HCT116 (cell line): Measurements from ENCODE around the gene FBXO21. TPM values are rescaled to one million over a fixed set of nuclear protein-coding genes. Genes with fewer than 3 reads are reported as not detected.
A peak's percentile ranks its signal among the peaks of the same experiment; 100 is the strongest.

ENCODE experiments used
- ATAC-seq: fragments of 200-7000 bp; cut with Tn5 transposase; 2 replicates; pipeline ENCODE4 v1.9.1; 2020; ENCODE audit warnings: mild to moderate bottlenecking, moderate library complexity
- BruUV-seq: library from RNA; stranded (reverse); fragments of 400-500 nt; replicated peaks from 2 replicates; lab custom pipeline; 2021; lab: Mats Ljungman, UMichigan
- CTCF ChIA-PET: fragments of 300-600 bp; sonication (Branson Sonifier 250); formaldehyde crosslinking; loops from one replicate; lab custom pipeline; 2021; ENCODE audit warnings: antibody characterized with exemption; lab: Charles Lee
- POLR2A ChIA-PET: fragments of 300-600, 350-600 bp; sonication (Branson Sonifier 250); formaldehyde crosslinking; loops from one replicate; lab custom pipeline; 2021; ENCODE audit warnings: antibody characterized with exemption; lab: Charles Lee
- RAD21 ChIA-PET, 2 experiments: fragments of 300-600 bp; sonication (Branson Sonifier 250); formaldehyde crosslinking; loops; one replicate each; lab custom pipeline; 2023; ENCODE audit warnings: low total read pairs in 2 of 2; ENCODE audit not compliant: uncharacterized antibody in 2 of 2, unreplicated experiment in 2 of 2, low non-redundant PET in 1 of 2; lab: Charles Lee
- DNase-seq: peaks from one replicate; pipeline ENCODE4 v3.0.0-alpha.2; 2010; ENCODE audit warnings: low read depth, low spot score
- H2AFZ ChIP-seq: fragments of 200-600 bp; shearing (Covaris generic), sonication (generic); 2 replicates; pipeline ENCODE4 v1.6.1; 2017; ENCODE audit warnings: low read depth, mixed run types, mixed read lengths, antibody characterized with exemption, low read length; ENCODE audit not compliant: poor library complexity, severe bottlenecking
- H3K27ac ChIP-seq: 2 replicates; pipeline ENCODE4 v1.5.1; 2012; ENCODE audit warnings: low read depth, low read length
- H3K27me3 ChIP-seq: fragments of 200-600 bp; sonication (generic); 2 replicates; pipeline ENCODE4 v1.6.1; 2016; ENCODE audit warnings: mixed run types, low read length, mixed read lengths; ENCODE audit not compliant: insufficient read depth
- H3K36me3 ChIP-seq, 2 experiments: fragments of 200-500 bp in 1 of 2; fragments of 200-600 bp in 1 of 2; sonication (Bioruptor generic) in 1 of 2; sonication (generic) in 1 of 2; 2 replicates each; pipeline versions ENCODE4 v1.5.1 to v1.6.1; 2014 to 2016; ENCODE audit warnings: low read length in 2 of 2, inconsistent platforms in 1 of 2, mixed read lengths in 1 of 2, mixed run types in 1 of 2; ENCODE audit not compliant: insufficient read depth in 2 of 2, control insufficient read depth in 1 of 2
- H3K4me1 ChIP-seq, 2 experiments: fragments of 200-600 bp in 1 of 2; sonication (generic) in 1 of 2; 2 replicates each; pipeline versions ENCODE4 v1.5.1 to v1.6.1; 2012 to 2017; ENCODE audit warnings: low read length in 2 of 2, inconsistent platforms in 1 of 2, mild to moderate bottlenecking in 1 of 2, mixed read lengths in 1 of 2, mixed run types in 1 of 2, moderate library complexity in 1 of 2; ENCODE audit not compliant: insufficient read depth in 2 of 2, control insufficient read depth in 1 of 2
- H3K4me2 ChIP-seq: fragments of 200-600 bp; sonication (generic); 2 replicates; pipeline ENCODE4 v1.6.1; 2017; ENCODE audit warnings: mixed run types, low read length, mixed read lengths
- H3K4me3 ChIP-seq, 2 experiments: fragments of 200-600 bp in 1 of 2; sonication (generic) in 1 of 2; replicated peaks in 1 of 2; 2 replicates each; pipeline ENCODE4 v1.5.1; 2011 to 2016; ENCODE audit warnings: low read length in 2 of 2, control low read depth in 1 of 2, low read depth in 1 of 2, mild to moderate bottlenecking in 1 of 2, mixed read lengths in 1 of 2, mixed run types in 1 of 2
- H3K79me2 ChIP-seq: fragments of 200-600 bp; sonication (generic); 2 replicates; pipeline ENCODE4 v1.6.1; 2017; ENCODE audit warnings: mild to moderate bottlenecking, mixed run types, low read length, moderate library complexity, mixed read lengths; ENCODE audit not compliant: insufficient read depth
- H3K9ac ChIP-seq: fragments of 200-600 bp; sonication (generic); 2 replicates; pipeline ENCODE4 v1.6.1; 2016; ENCODE audit warnings: low read length, mixed read lengths
- H3K9me2 ChIP-seq: fragments of 200-600 bp; sonication (generic), shearing (Covaris generic); 2 replicates; pipeline ENCODE4 v1.6.1; 2017; ENCODE audit warnings: mixed run types, mild to moderate bottlenecking, moderate library complexity; ENCODE audit not compliant: insufficient read depth
- H3K9me3 ChIP-seq, 2 experiments: fragments of 200-500 bp in 1 of 2; fragments of 200-600 bp in 1 of 2; sonication (Bioruptor generic) in 1 of 2; sonication (generic) in 1 of 2; 2 replicates each; pipeline ENCODE4 v1.6.1; 2014 to 2017; ENCODE audit warnings: low read length in 2 of 2, mixed read lengths in 2 of 2, inconsistent platforms in 1 of 2, low read depth in 1 of 2, mild to moderate bottlenecking in 1 of 2, mixed run types in 1 of 2, moderate library complexity in 1 of 2; ENCODE audit not compliant: control insufficient read depth in 1 of 2, insufficient read depth in 1 of 2
- H4K20me1 ChIP-seq: fragments of 200-600 bp; sonication (generic), shearing (Covaris generic); 2 replicates; pipeline ENCODE4 v1.6.1; 2017; ENCODE audit warnings: mixed run types, mild to moderate bottlenecking, moderate library complexity; ENCODE audit not compliant: insufficient read depth
- ATF3 ChIP-seq: IDR thresholded peaks from 2 replicates; pipeline ENCODE4 v1.6.1; 2012
- CTCF ChIP-seq, 3 experiments: fragments of 200-600 bp in 1 of 3; sonication (generic) in 1 of 3; IDR thresholded peaks in 2 of 3; conservative IDR thresholded peaks in 1 of 3; 2 replicates each; pipeline ENCODE4 v1.5.1; 2012 to 2017; ENCODE audit warnings: low read depth in 2 of 3, low read length in 2 of 3, antibody characterized with exemption in 1 of 3, borderline replicate concordance in 1 of 3, control low read depth in 1 of 3, mild to moderate bottlenecking in 1 of 3, mixed read lengths in 1 of 3, mixed run types in 1 of 3, moderate library complexity in 1 of 3; ENCODE audit not compliant: insufficient read depth in 1 of 3
- FOSL1 ChIP-seq: IDR thresholded peaks from 2 replicates; pipeline ENCODE4 v1.6.1; 2012; ENCODE audit warnings: low read depth
- POLR2AphosphoS5 ChIP-seq: IDR thresholded peaks from 2 replicates; pipeline ENCODE4 v1.6.1; 2011; ENCODE audit warnings: mild to moderate bottlenecking, low read depth, low read length, moderate library complexity
- RAD21 ChIP-seq: IDR thresholded peaks from 2 replicates; pipeline ENCODE4 v1.6.1; 2012; ENCODE audit warnings: low read depth, mild to moderate bottlenecking
- SP1 ChIP-seq: IDR thresholded peaks from 2 replicates; pipeline ENCODE4 v1.6.1; 2012; ENCODE audit warnings: low read depth
- SRF ChIP-seq: IDR thresholded peaks from 2 replicates; pipeline ENCODE4 v1.6.1; 2012; ENCODE audit warnings: low read depth
- TCF7L2 ChIP-seq: IDR thresholded peaks from 2 replicates; pipeline ENCODE4 v1.7.0; 2011; ENCODE audit warnings: borderline replicate concordance, inconsistent platforms; ENCODE audit not compliant: insufficient read depth, insufficient read length; ENCODE audit errors: extremely low read depth
- intact Hi-C: fragments of 100-400 bp; cut with micrococcal nuclease; formaldehyde crosslinking; loops from 2 replicates; pipeline ENCODE4 v1.10.0; 2022
- total RNA-seq: library from RNA; stranded (reverse); gene quantifications from one replicate; pipeline ENCODE4 v1.2.1, GENCODE V29; 2021; ENCODE audit not compliant: unreplicated experiment

The FBXO21 gene
- total RNA-seq, 1 experiment from 2014 or later: 45.5 TPM

GRCh38 chr12:117100851-117101673, 89.2 kb downstream of the FBXO21 start:
- Histone ChIP-seq H3K79me2 (no peaks in the 10 kb centered on the region), H3K9me2 (no peaks in the 10 kb centered on the region), H3K4me3 (no peak overlapping the region), H2AFZ (no peak overlapping the region), H3K4me1 (peaks cover 11 to 33% of the 10 kb centered on the region in 2 experiments; a peak in 3 of 4 replicates), H3K4me2 (no peak overlapping the region), H3K9ac (no peak overlapping the region), H3K27ac (no peak overlapping the region), H4K20me1 (no peaks in the 10 kb centered on the region), H3K9me3 (no peaks in the 10 kb centered on the region), H3K36me3 (no peaks in the 10 kb centered on the region), H3K27me3 (peaks cover 73% of the 10 kb centered on the region)
- ChIA-PET POLR2A (no interaction called here), CTCF (interaction anchor here (0.9 kb wide), 1 partner anchor 18 kb away, joined by 3 read pairs; no protein-coding TSS in a partner anchor), RAD21 (no interaction called here)
- TF ChIP-seq SRF (no peak), ATF3 (no peak), RAD21 (peak; percentile 34; the same call in 1 of the 2 replicates), TCF7L2 (no peak)
- intact Hi-C loops: no loop called here
- ATAC-seq (no peak), DNase-seq (no peak)
- no TSS peak for BruUV-seq

GRCh38 chr12:117100251-117100650, 90.0 kb downstream of the FBXO21 start:
- Histone ChIP-seq H3K27ac (no peak overlapping the region), H3K9ac (no peak overlapping the region), H3K27me3 (peaks cover 65% of the 10 kb centered on the region), H2AFZ (no peak overlapping the region), H3K4me1 (peaks cover 4 to 25% of the 10 kb centered on the region in 2 experiments; a peak in 3 of 4 replicates), H3K79me2 (no peaks in the 10 kb centered on the region), H3K4me2 (peak overlapping the region; percentile 0; the same call in 1 of the 2 replicates), H3K36me3 (no peaks in the 10 kb centered on the region), H3K9me3 (no peaks in the 10 kb centered on the region), H3K9me2 (no peaks in the 10 kb centered on the region), H3K4me3 (no peak overlapping the region), H4K20me1 (no peaks in the 10 kb centered on the region)
- peak; percentile 39 for ATAC-seq
- CTCF ChIA-PET: interaction anchor here (1.2 kb wide), 1 partner anchor 20 kb away, joined by 3 read pairs; no protein-coding TSS in a partner anchor
- peak; percentile 15 for DNase-seq
- TF ChIP-seq POLR2AphosphoS5: no peak
- no peak for TF ChIP-seq FOSL1
- 0 out of 2 replicates have a peak, but pooled peaks have one; percentile 10 for TF ChIP-seq RAD21
- TF ChIP-seq CTCF (IDR thresholded peaks at IDR 0.05 in 2 of 3, conservative IDR thresholded peaks at IDR 0.05 in 1 of 3; ENCODE audit: borderline replicate concordance in 1 of 3, insufficient read depth in 1 of 3, low read depth in 2 of 3, low read length in 2 of 3): peak in 2 of 3 experiments; percentile 36 to 40; a peak in 3 of 6 replicates
- TF ChIP-seq SRF: no peak
- no peak for TF ChIP-seq SP1
- intact Hi-C loops: no loop called here
- RAD21 ChIA-PET: no interaction called here
- POLR2A ChIA-PET: no interaction called here
- BruUV-seq: no TSS peak
